Measurements from ENCODE around the gene SIVA1. TPM values are rescaled to one million over a fixed set of nuclear protein-coding genes. Genes with fewer than 3 reads are reported as not detected.

Gene SIVA1
- total and polyA plus RNA-seq, 3 experiments from 2014 or later: 150 to 227 (median 175) TPM

GRCh38 chr14:104792945-104793702 lies 40.2 kb downstream of the SIVA1 start:
- peak overlapping the region in 7 of 8 donors; percentile 17 to 93 (median 75) for H3K27ac Mint-ChIP-seq
- Histone ChIP-seq H3K4me3 (ENCODE audit: low read length) (no peak overlapping the region), H3K27me3 (ENCODE audit: insufficient read depth, low read length, poor library complexity, severe bottlenecking) (no peaks in the 10 kb centered on the region), H3K36me3 (ENCODE audit: insufficient read depth, low read length) (peaks cover 4% of the 10 kb centered on the region), H3K9me3 (ENCODE audit: low read length) (no peaks in the 10 kb centered on the region), H3K27ac (ENCODE audit: low read depth, low read length) (no peak overlapping the region), H3K4me1 (ENCODE audit: insufficient read depth, low read length) (peaks cover 31% of the 10 kb centered on the region)
- H3K9me3 Mint-ChIP-seq: no peaks in the 10 kb centered on the region
- peak overlapping the region; percentile 86 to 93 (median 88) for H3K4me3 Mint-ChIP-seq
- no peak for DNase-seq
- CTCF ChIA-PET: interaction anchor here (1.0 to 1.1 kb wide), 2 partner anchors 23 to 24 kb away, joined by 3 read pairs; no protein-coding TSS in a partner anchor
- peaks cover 0 to 22% (median 0%) of the 10 kb centered on the region in 3 donors for H3K36me3 Mint-ChIP-seq
- H3K4me1 Mint-ChIP-seq: peaks cover 30 to 62% (median 32%) of the 10 kb centered on the region in 3 donors
- POLR2A ChIA-PET: interaction anchor here (1.1 kb wide), 1 partner anchor 227 kb away, joined by 4 read pairs; the partner anchor contains the start of gene CDCA4
- H3K27me3 Mint-ChIP-seq: no peaks in the 10 kb centered on the region

- Mint-ChIP-seq H3K4me1 (peaks cover 31 to 62% (median 32%) of the 10 kb centered on the region in 3 donors), H3K9me3 (no peaks in the 10 kb centered on the region), H3K27ac (peak overlapping the region in 6 of 8 donors; percentile 46 to 92 (median 79)), H3K27me3 (no peaks in the 10 kb centered on the region), H3K4me3 (peak overlapping the region; percentile 86 to 93 (median 88)), H3K36me3 (peaks cover 0 to 22% (median 0%) of the 10 kb centered on the region in 3 donors)
- H3K4me1 ChIP-seq (ENCODE audit: insufficient read depth, low read length): peaks cover 31% of the 10 kb centered on the region
- CTCF ChIA-PET: interaction anchor here (1.1 to 2.1 kb wide), 2 partner anchors 23 to 25 kb away, joined by 3 to 7 read pairs; no protein-coding TSS in a partner anchor
- no peak overlapping the region for H3K27ac ChIP-seq (ENCODE audit: low read depth, low read length)
- POLR2A ChIA-PET: interaction anchor here (1.1 kb wide), 1 partner anchor 227 kb away, joined by 4 read pairs; the partner anchor contains the start of gene CDCA4
- DNase-seq: no peak
- H3K27me3 ChIP-seq (ENCODE audit: insufficient read depth, low read length, poor library complexity, severe bottlenecking): no peaks in the 10 kb centered on the region
- H3K9me3 ChIP-seq (ENCODE audit: low read length): no peaks in the 10 kb centered on the region
- peak overlapping the region; percentile 52 for H3K4me3 ChIP-seq (ENCODE audit: low read length)
- H3K36me3 ChIP-seq (ENCODE audit: insufficient read depth, low read length): peaks cover 4% of the 10 kb centered on the region
Measured at GRCh38 chr14:104793703-104793959, 40.7 kb downstream of the SIVA1 start.

GRCh38 chr14:104794099-104794498 lies 41.2 kb downstream of the SIVA1 start:
- Mint-ChIP-seq H3K27ac (peak overlapping the region; percentile 72 to 92 (median 82)), H3K4me3 (peak overlapping the region; percentile 86 to 93 (median 88)), H3K36me3 (peaks cover 0 to 22% (median 0%) of the 10 kb centered on the region in 3 donors), H3K9me3 (no peaks in the 10 kb centered on the region), H3K4me1 (peaks cover 33 to 66% (median 34%) of the 10 kb centered on the region in 3 donors), H3K27me3 (no peaks in the 10 kb centered on the region)
- Histone ChIP-seq H3K36me3 (ENCODE audit: insufficient read depth, low read length) (peaks cover 4% of the 10 kb centered on the region), H3K4me3 (ENCODE audit: low read length) (peak overlapping the region; percentile 52), H3K27ac (ENCODE audit: low read depth, low read length) (peak overlapping the region; percentile 38), H3K4me1 (ENCODE audit: insufficient read depth, low read length) (peaks cover 31% of the 10 kb centered on the region), H3K9me3 (ENCODE audit: low read length) (no peaks in the 10 kb centered on the region), H3K27me3 (ENCODE audit: insufficient read depth, low read length, poor library complexity, severe bottlenecking) (no peaks in the 10 kb centered on the region)
- DNase-seq: peak in 4 of 5 donors; percentile 31 to 60 (median 33)
- POLR2A ChIA-PET: interaction anchor here (0.8 to 1.1 kb wide), 2 partner anchors 25 to 226 kb away, joined by 3 to 4 read pairs; partner anchors contain the start of gene CDCA4
- CTCF ChIA-PET: interaction anchor here (1.1 to 2.1 kb wide), 2 partner anchors 24 to 26 kb away, joined by 3 to 7 read pairs; no protein-coding TSS in a partner anchor

- no peak for DNase-seq
- Mint-ChIP-seq H3K36me3 (peaks cover 0 to 20% (median 0%) of the 10 kb centered on the region in 3 donors), H3K27me3 (no peaks in the 10 kb centered on the region), H3K9me3 (no peaks in the 10 kb centered on the region), H3K4me3 (peak overlapping the region; percentile 86 to 93 (median 88)), H3K4me1 (peaks cover 36 to 68% (median 38%) of the 10 kb centered on the region in 3 donors), H3K27ac (peak overlapping the region; percentile 72 to 92 (median 84))
- Histone ChIP-seq H3K4me3 (ENCODE audit: low read length) (peak overlapping the region; percentile 52), H3K9me3 (ENCODE audit: low read length) (no peaks in the 10 kb centered on the region), H3K27me3 (ENCODE audit: insufficient read depth, low read length, poor library complexity, severe bottlenecking) (no peaks in the 10 kb centered on the region), H3K36me3 (ENCODE audit: insufficient read depth, low read length) (peaks cover 4% of the 10 kb centered on the region), H3K27ac (ENCODE audit: low read depth, low read length) (peak overlapping the region; percentile 38), H3K4me1 (ENCODE audit: insufficient read depth, low read length) (peaks cover 31% of the 10 kb centered on the region)
- POLR2A ChIA-PET: interaction anchor here (0.8 kb wide), 1 partner anchor 24 kb away, joined by 3 read pairs; no protein-coding TSS in a partner anchor
- CTCF ChIA-PET: interaction anchor here (2.1 kb wide), 1 partner anchor 26 kb away, joined by 7 read pairs; no protein-coding TSS in a partner anchor
Measured at GRCh38 chr14:104794631-104794992, 41.7 kb downstream of the SIVA1 start.

- Mint-ChIP-seq H3K27me3 (no peaks in the 10 kb centered on the region), H3K27ac (peak within 1 kb of the TSS; percentile 72 to 97 (median 86)), H3K36me3 (peaks cover 0 to 15% (median 0%) of the 10 kb centered on the region in 3 donors), H3K9me3 (no peaks in the 10 kb centered on the region), H3K4me1 (peaks cover 36 to 68% (median 40%) of the 10 kb centered on the region in 3 donors), H3K4me3 (peak within 1 kb of the TSS; percentile 86 to 93 (median 88))
- peaks cover 36% of the 10 kb centered on the region for H3K4me1 ChIP-seq (ENCODE audit: insufficient read depth, low read length)
- H3K27ac ChIP-seq (ENCODE audit: low read depth, low read length): peak within 1 kb of the TSS; percentile 43
- H3K27me3 ChIP-seq (ENCODE audit: insufficient read depth, low read length, poor library complexity, severe bottlenecking): no peaks in the 10 kb centered on the region
- H3K9me3 ChIP-seq (ENCODE audit: low read length): no peaks in the 10 kb centered on the region
- H3K36me3 ChIP-seq (ENCODE audit: insufficient read depth, low read length): peaks cover 4% of the 10 kb centered on the region
- ChIA-PET POLR2A (no interaction called here), CTCF (interaction anchor here (2.1 kb wide), 1 partner anchor 27 kb away, joined by 7 read pairs; no protein-coding TSS in a partner anchor)
- peak in 3 of 5 donors; percentile 24 to 37 (median 25) for DNase-seq
- H3K4me3 ChIP-seq (ENCODE audit: low read length): peak within 1 kb of the TSS; percentile 52
Measured at GRCh38 chr14:104794993-104795780, 42.2 kb downstream of the SIVA1 start, which contains the start of gene AKT1. Gene AKT1 (minus strand): TSS chr14:104795748. CDS start chr14:104792643, 3,105 bp downstream.

- ChIA-PET POLR2A (interaction anchor here (0.6 kb wide), 1 partner anchor 43 kb away, joined by 3 read pairs; the partner anchor contains the start of gene SIVA1), CTCF (interaction anchor here (2.1 kb wide), 1 partner anchor 28 kb away, joined by 7 read pairs; no protein-coding TSS in a partner anchor)
- DNase-seq: peak in 4 of 5 donors; percentile 42 to 67 (median 57)
- Histone ChIP-seq H3K27me3 (ENCODE audit: insufficient read depth, low read length, poor library complexity, severe bottlenecking) (no peaks in the 10 kb centered on the region), H3K27ac (ENCODE audit: low read depth, low read length) (peak overlapping the region; percentile 43), H3K36me3 (ENCODE audit: insufficient read depth, low read length) (peaks cover 4% of the 10 kb centered on the region), H3K4me3 (ENCODE audit: low read length) (peak overlapping the region; percentile 45), H3K4me1 (ENCODE audit: insufficient read depth, low read length) (peaks cover 36% of the 10 kb centered on the region), H3K9me3 (ENCODE audit: low read length) (no peaks in the 10 kb centered on the region)
- peak overlapping the region; percentile 55 to 89 (median 80) for H3K4me3 Mint-ChIP-seq
- peaks cover 0 to 13% (median 0%) of the 10 kb centered on the region in 3 donors for H3K36me3 Mint-ChIP-seq
- H3K27me3 Mint-ChIP-seq: no peaks in the 10 kb centered on the region
- H3K4me1 Mint-ChIP-seq: peaks cover 36 to 65% (median 40%) of the 10 kb centered on the region in 3 donors
- peak overlapping the region; percentile 70 to 97 (median 84) for H3K27ac Mint-ChIP-seq
- no peaks in the 10 kb centered on the region for H3K9me3 Mint-ChIP-seq
Measured at GRCh38 chr14:104795781-104796686, 43.1 kb downstream of the SIVA1 start.

GRCh38 chr14:104796687-104797081 lies 43.7 kb downstream of the SIVA1 start:
- no peak overlapping the region for H3K4me3 ChIP-seq (ENCODE audit: low read length)
- no peak overlapping the region for H3K27ac ChIP-seq (ENCODE audit: low read depth, low read length)
- no peaks in the 10 kb centered on the region for H3K27me3 ChIP-seq (ENCODE audit: insufficient read depth, low read length, poor library complexity, severe bottlenecking)
- Mint-ChIP-seq H3K27me3 (no peaks in the 10 kb centered on the region), H3K36me3 (peaks cover 0 to 8% (median 0%) of the 10 kb centered on the region in 3 donors), H3K9me3 (no peaks in the 10 kb centered on the region), H3K4me3 (peak overlapping the region; percentile 55 to 89 (median 80)), H3K4me1 (peaks cover 36 to 64% (median 38%) of the 10 kb centered on the region in 3 donors), H3K27ac (peak overlapping the region; percentile 70 to 97 (median 84))
- POLR2A ChIA-PET: no interaction called here
- no peaks in the 10 kb centered on the region for H3K9me3 ChIP-seq (ENCODE audit: low read length)
- H3K4me1 ChIP-seq (ENCODE audit: insufficient read depth, low read length): peaks cover 41% of the 10 kb centered on the region
- peaks cover under 1% of the 10 kb centered on the region for H3K36me3 ChIP-seq (ENCODE audit: insufficient read depth, low read length)
- CTCF ChIA-PET: no interaction called here
- DNase-seq: no peak
